Endothelial cell of umbilical vein (primary cell): Measurements from ENCODE around the gene FAM98C. TPM values are rescaled to one million over a fixed set of nuclear protein-coding genes. Genes with fewer than 3 reads are reported as not detected.

Experiments
- BruUV-seq: library from RNA; stranded (reverse); fragments of 400-500 nt; replicated peaks from 2 replicates; lab custom pipeline; 2021; lab: Mats Ljungman, UMichigan
- CTCF ChIA-PET: fragments of 300-600, 350-600 bp; sonication (Branson Sonifier 250); formaldehyde crosslinking; loops from one replicate; lab custom pipeline; 2021; ENCODE audit warnings: antibody characterized with exemption, inconsistent platforms; lab: Charles Lee
- POLR2A ChIA-PET: fragments of 300-600, 350-600 bp; sonication (Branson Sonifier 250); formaldehyde crosslinking; loops from one replicate; lab custom pipeline; 2021; ENCODE audit warnings: antibody characterized with exemption, inconsistent platforms; lab: Charles Lee
- DNase-seq: peaks from one replicate; pipeline ENCODE4 v3.0.0-alpha.2; 2011; ENCODE audit warnings: low read depth, low spot score
- FAIRE-seq: peaks from 2 replicates; lab custom pipeline; 2011; peaks lifted over from hg19 to GRCh38; lab: Jason Lieb, UNC
- H2AFZ ChIP-seq: 2 replicates; pipeline ENCODE4 v1.6.0; 2012; ENCODE audit warnings: low read depth, low read length, control low read depth, inconsistent platforms
- H3K27ac ChIP-seq: 2 replicates; pipeline ENCODE4 v1.5.1; 2011; ENCODE audit warnings: low read depth, mild to moderate bottlenecking, control low read depth, low read length, moderate library complexity; ENCODE audit not compliant: insufficient read depth
- H3K27me3 ChIP-seq, 2 experiments: 2 replicates each; pipeline versions ENCODE4 v1.6.0 to v1.6.1; 2011; ENCODE audit warnings: low read length in 2 of 2, mixed read lengths in 1 of 2; ENCODE audit not compliant: control insufficient read depth in 2 of 2, insufficient read depth in 2 of 2
- H3K36me3 ChIP-seq, 2 experiments: 2 replicates in 1 of 2; 3 replicates in 1 of 2; pipeline ENCODE4 v1.5.1; 2011; ENCODE audit warnings: low read length in 2 of 2, mild to moderate bottlenecking in 1 of 2, moderate library complexity in 1 of 2; ENCODE audit not compliant: control insufficient read depth in 2 of 2, insufficient read depth in 2 of 2; ENCODE audit errors: extremely low read depth in 1 of 2
- H3K4me1 ChIP-seq: 3 replicates; pipeline ENCODE4 v1.5.1; 2011; ENCODE audit warnings: mild to moderate bottlenecking, low read length; ENCODE audit not compliant: control insufficient read depth, insufficient read depth; ENCODE audit errors: extremely low read depth
- H3K4me2 ChIP-seq: 2 replicates; pipeline ENCODE4 v1.6.1; 2011; ENCODE audit warnings: low read length, control low read depth, mixed read lengths; ENCODE audit not compliant: insufficient read depth
- H3K4me3 ChIP-seq, 3 experiments: fragments of 200-600 bp in 1 of 3; sonication (generic), shearing (Covaris generic) in 1 of 3; replicated peaks in 1 of 3; 2 replicates each; pipeline ENCODE4 v1.5.1; 2011 to 2016; ENCODE audit warnings: control low read depth in 3 of 3, low read length in 3 of 3, mild to moderate bottlenecking in 2 of 3, inconsistent platforms in 1 of 3, low read depth in 1 of 3, moderate library complexity in 1 of 3; ENCODE audit not compliant: insufficient read depth in 1 of 3
- H3K79me2 ChIP-seq: 2 replicates; pipeline ENCODE4 v1.6.0; 2012; ENCODE audit warnings: low read length, inconsistent platforms; ENCODE audit not compliant: control insufficient read depth, insufficient read depth
- H3K9ac ChIP-seq: replicated peaks from 2 replicates; pipeline ENCODE3; 2011; ENCODE audit warnings: low read length, control low read depth; ENCODE audit not compliant: insufficient read depth; ENCODE audit errors: extremely low read depth
- H3K9me1 ChIP-seq: replicated peaks from 3 replicates; pipeline ENCODE4 v1.6.0; 2011; ENCODE audit warnings: mild to moderate bottlenecking, low read length; ENCODE audit not compliant: control insufficient read depth, insufficient read depth; ENCODE audit errors: extremely low read depth
- H3K9me3 ChIP-seq: replicated peaks from 2 replicates; pipeline ENCODE4 v1.5.1; 2012; ENCODE audit warnings: low read length, inconsistent platforms; ENCODE audit not compliant: control insufficient read depth, insufficient read depth
- H4K20me1 ChIP-seq: replicated peaks from 2 replicates; pipeline ENCODE3; 2011; ENCODE audit warnings: mild to moderate bottlenecking, low read length; ENCODE audit not compliant: control insufficient read depth, insufficient read depth; ENCODE audit errors: extremely low read depth
- EZH2 ChIP-seq: IDR thresholded peaks from 2 replicates; pipeline ENCODE4 v1.6.1; 2012; ENCODE audit warnings: borderline replicate concordance, low read depth, mild to moderate bottlenecking, moderate library complexity, low read length, inconsistent platforms; ENCODE audit not compliant: severe bottlenecking
- FOS ChIP-seq: IDR thresholded peaks from 2 replicates; pipeline ENCODE4 v1.6.1; 2011; ENCODE audit warnings: mild to moderate bottlenecking, low read length, moderate library complexity, borderline replicate concordance; ENCODE audit not compliant: insufficient read depth
- GATA2 ChIP-seq: IDR thresholded peaks from 2 replicates; pipeline ENCODE4 v1.7.0; 2011; ENCODE audit warnings: low read depth, mild to moderate bottlenecking, moderate library complexity, mixed read lengths, low read length; ENCODE audit not compliant: insufficient read length, insufficient read depth
- JUN ChIP-seq: IDR thresholded peaks from 2 replicates; pipeline ENCODE4 v1.6.1; 2011; ENCODE audit warnings: borderline replicate concordance, low read depth; ENCODE audit not compliant: insufficient read length, insufficient read depth
- MYC ChIP-seq: IDR thresholded peaks from one replicate; pipeline ENCODE4 v1.6.1; 2011; ENCODE audit warnings: mild to moderate bottlenecking, low read depth, low read length
- POLR2A ChIP-seq: IDR thresholded peaks from 2 replicates; pipeline ENCODE4 v1.6.1; 2012; ENCODE audit warnings: low read depth, mild to moderate bottlenecking, control low read depth, low read length
- POLR2AphosphoS5 ChIP-seq: IDR thresholded peaks from 2 replicates; pipeline ENCODE4 v1.6.1; 2012; ENCODE audit warnings: low read depth, mild to moderate bottlenecking, control low read depth, low read length, moderate library complexity; ENCODE audit not compliant: insufficient read depth
- dilution Hi-C: fragments of 300-500 bp; cut with MboI; formaldehyde crosslinking; loops from one replicate; pipeline ENCODE4 v1.15.0; 2019; ENCODE audit warnings: low sequenced_read_pairs; ENCODE audit not compliant: extremely low pct_ligation_motif_present
- intact Hi-C: fragments of 100-400 bp; cut with micrococcal nuclease; formaldehyde crosslinking; loops from one replicate; pipeline ENCODE4 v1.10.0; 2022
- polyA plus RNA-seq, 4 experiments: library from polyadenylated mRNA; depleted of rRNA in 3 of 4; stranded (reverse) in 3 of 4; unstranded in 1 of 4; fragments of >200 nt; gene quantifications; 2 replicates each; pipeline versions ENCODE4 v1.2.1 to v1.2.3, GENCODE V29; 2011 to 2012; ENCODE audit warnings: missing spikeins in 1 of 4
- total RNA-seq: library from RNA; stranded (reverse); gene quantifications from 2 replicates; pipeline ENCODE4 v1.2.3, GENCODE V29; 2021
- TF ChIP-seq, protein P1 (sequence below), 2 donors: IDR thresholded peaks; 1 replicate in 1 of 2; 2 replicates in 1 of 2; pipeline ENCODE4 v1.5.1; 2011; ENCODE audit warnings: low read length in 2 of 2, mild to moderate bottlenecking in 2 of 2, moderate library complexity in 2 of 2, control low read depth in 1 of 2, inconsistent platforms in 1 of 2, low read depth in 1 of 2; ENCODE audit not compliant: insufficient read depth in 1 of 2; ENCODE audit errors: extremely low read depth in 1 of 2
- TF ChIP-seq, protein P2 (sequence below): IDR thresholded peaks from 2 replicates; pipeline ENCODE4 v1.6.1; 2011; ENCODE audit not compliant: insufficient read depth, insufficient read length

The FAM98C gene
- total and polyA plus RNA-seq, 2 donors (not counting 3 experiments of a cell fraction or from before 2014, with no cell fraction given) = 12.6 to 13.0 TPM

GRCh38 chr19:38424272-38424671, 21.4 kb downstream of the FAM98C start:
- no peak overlapping the region for H3K9ac ChIP-seq
- no peaks in the 10 kb centered on the region for H3K9me3 ChIP-seq
- FAIRE-seq = no peak
- intact Hi-C loops = no loop called here
- no peaks in the 10 kb centered on the region for H3K79me2 ChIP-seq
- no peaks in the 10 kb centered on the region for H4K20me1 ChIP-seq
- no peaks in the 10 kb centered on the region for H3K27me3 ChIP-seq
- ChIA-PET POLR2A (no interaction called here), CTCF (no interaction called here)
- no peak overlapping the region for H3K4me3 ChIP-seq
- H3K9me1 ChIP-seq = no peaks in the 10 kb centered on the region
- dilution Hi-C loops = no loop called here
- no TSS peak for BruUV-seq
- no peak for DNase-seq
- no peak overlapping the region for H2AFZ ChIP-seq
- no peak overlapping the region for H3K27ac ChIP-seq
- no peaks in the 10 kb centered on the region for H3K36me3 ChIP-seq
- TF ChIP-seq, protein P1, sequence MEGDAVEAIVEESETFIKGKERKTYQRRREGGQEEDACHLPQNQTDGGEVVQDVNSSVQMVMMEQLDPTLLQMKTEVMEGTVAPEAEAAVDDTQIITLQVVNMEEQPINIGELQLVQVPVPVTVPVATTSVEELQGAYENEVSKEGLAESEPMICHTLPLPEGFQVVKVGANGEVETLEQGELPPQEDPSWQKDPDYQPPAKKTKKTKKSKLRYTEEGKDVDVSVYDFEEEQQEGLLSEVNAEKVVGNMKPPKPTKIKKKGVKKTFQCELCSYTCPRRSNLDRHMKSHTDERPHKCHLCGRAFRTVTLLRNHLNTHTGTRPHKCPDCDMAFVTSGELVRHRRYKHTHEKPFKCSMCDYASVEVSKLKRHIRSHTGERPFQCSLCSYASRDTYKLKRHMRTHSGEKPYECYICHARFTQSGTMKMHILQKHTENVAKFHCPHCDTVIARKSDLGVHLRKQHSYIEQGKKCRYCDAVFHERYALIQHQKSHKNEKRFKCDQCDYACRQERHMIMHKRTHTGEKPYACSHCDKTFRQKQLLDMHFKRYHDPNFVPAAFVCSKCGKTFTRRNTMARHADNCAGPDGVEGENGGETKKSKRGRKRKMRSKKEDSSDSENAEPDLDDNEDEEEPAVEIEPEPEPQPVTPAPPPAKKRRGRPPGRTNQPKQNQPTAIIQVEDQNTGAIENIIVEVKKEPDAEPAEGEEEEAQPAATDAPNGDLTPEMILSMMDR (IDR thresholded peaks at IDR 0.05; ENCODE audit: extremely low read depth in 1 of 2, insufficient read depth in 1 of 2, low read depth in 1 of 2, low read length in 2 of 2) = no peak
- TF ChIP-seq POLR2A = no peak
- TF ChIP-seq JUN = no peak
- no peak for TF ChIP-seq POLR2AphosphoS5
- no peak for TF ChIP-seq FOS
- TF ChIP-seq MYC = no peak
- no peak for TF ChIP-seq GATA2
- TF ChIP-seq EZH2 = no peak
- TF ChIP-seq, protein P2, sequence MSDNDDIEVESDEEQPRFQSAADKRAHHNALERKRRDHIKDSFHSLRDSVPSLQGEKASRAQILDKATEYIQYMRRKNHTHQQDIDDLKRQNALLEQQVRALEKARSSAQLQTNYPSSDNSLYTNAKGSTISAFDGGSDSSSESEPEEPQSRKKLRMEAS = no peak
- no peak overlapping the region for H3K4me2 ChIP-seq
- no peaks in the 10 kb centered on the region for H3K4me1 ChIP-seq
